Fibroblast of villous mesenchyme (primary cell): ENCODE results near the gene CSTB. TPM values are rescaled to one million over a fixed set of nuclear protein-coding genes. Genes with fewer than 3 reads are reported as not detected.

Experiments used
- DNase-seq: peaks from one replicate; pipeline ENCODE4 v3.0.0-alpha.2; 2010; ENCODE audit warnings: low read depth
- H3K4me3 ChIP-seq: 2 replicates; pipeline ENCODE4 v1.5.1; 2011; ENCODE audit warnings: low read depth, mild to moderate bottlenecking, low read length
- CTCF ChIP-seq: IDR thresholded peaks from 2 replicates; pipeline ENCODE4 v1.5.1; 2012; ENCODE audit warnings: low read depth, mild to moderate bottlenecking, low read length; ENCODE audit not compliant: insufficient read depth
- total RNA-seq: library from RNA; depleted of rRNA; stranded (reverse); fragments of >200 nt; gene quantifications from 2 replicates; pipeline ENCODE4 v1.2.3, GENCODE V29; 2012

Gene CSTB
- total RNA-seq, 1 donor, result 16.0 TPM

GRCh38 chr21:43733529-43734071 is 42.5 kb downstream of the CSTB start:
- peak; percentile 54 for DNase-seq
- no peak for TF ChIP-seq CTCF
- H3K4me3 ChIP-seq, result no peak overlapping the region

GRCh38 chr21:43733060-43733459 is 43.0 kb downstream of the CSTB start:
- H3K4me3 ChIP-seq, result no peak overlapping the region
- DNase-seq, result no peak
- TF ChIP-seq CTCF, result no peak

- no peak for TF ChIP-seq CTCF
- peak; percentile 56 for DNase-seq
- H3K4me3 ChIP-seq, result no peak overlapping the region
Measured at GRCh38 chr21:43731891-43732711, 44.0 kb downstream of the CSTB start.

GRCh38 chr21:43731476-43731875 is 44.6 kb downstream of the CSTB start:
- TF ChIP-seq CTCF, result no peak
- no peak for DNase-seq
- H3K4me3 ChIP-seq, result no peak overlapping the region

GRCh38 chr21:43728467-43729390 is 47.4 kb downstream of the CSTB start:
- peak; percentile 14 for TF ChIP-seq CTCF
- DNase-seq, result peak; percentile 99
- peak overlapping the region; percentile 62 for H3K4me3 ChIP-seq

- TF ChIP-seq CTCF, result no peak
- H3K4me3 ChIP-seq, result peak overlapping the region; percentile 62
- DNase-seq, result no peak
Measured at GRCh38 chr21:43728154-43728466, 48.0 kb downstream of the CSTB start.
